A549 (cell line): Measurements from ENCODE around the gene SIM2. TPM values are rescaled to one million over a fixed set of nuclear protein-coding genes. Genes with fewer than 3 reads are reported as not detected.
A peak's percentile ranks its signal among the peaks of the same experiment; 100 is the strongest.

Experiments
- ATAC-seq, 2 experiments: fragments of 200-7000 bp in 1 of 2; fragments of >200 bp in 1 of 2; cut with Nextera tagmentation in 1 of 2; cut with Tn5 transposase in 1 of 2; 3 replicates each; pipeline versions ENCODE4 v1.8.0 to v1.9.1; 2018 to 2020; ENCODE audit warnings: mild to moderate bottlenecking in 1 of 2, moderate library complexity in 1 of 2
- CTCF ChIA-PET: fragments of 300-600 bp; sonication (Branson Sonifier 250); formaldehyde crosslinking; extraction: SDS; loops from one replicate; lab custom pipeline; 2021; ENCODE audit warnings: antibody characterized with exemption, inconsistent platforms; lab: Yijun Ruan, JAX
- POLR2A ChIA-PET: fragments of 350-600 bp; formaldehyde crosslinking; extraction: SDS; loops from one replicate; lab custom pipeline; 2021; ENCODE audit warnings: antibody characterized with exemption, inconsistent platforms; lab: Yijun Ruan, JAX
- DNase-seq, 2 experiments: peaks; one replicate each; pipeline versions ENCODE4 v3.0.0 to v3.0.0-alpha.2; 2011 to 2016; ENCODE audit warnings: low read depth in 1 of 2, low spot score in 1 of 2
- FAIRE-seq: peaks from 2 replicates; lab custom pipeline; 2011; peaks lifted over from hg19 to GRCh38; lab: Jason Lieb, UNC
- H3K27ac ChIP-seq, 2 experiments: fragments of >200 bp; sonication (Bioruptor Twin); formaldehyde crosslinking; 3 replicates each; pipeline ENCODE4 v1.5.1; 2016 to 2017
- H3K4me1 ChIP-seq: fragments of >200 bp; sonication (Bioruptor Twin); formaldehyde crosslinking; 3 replicates; pipeline ENCODE4 v1.6.1; 2016
- H3K4me2 ChIP-seq: fragments of >200 bp; sonication (Bioruptor Twin); formaldehyde crosslinking; 3 replicates; pipeline ENCODE4 v1.6.1; 2016
- H3K4me3 ChIP-seq: fragments of >200 bp; sonication (Bioruptor Twin); formaldehyde crosslinking; 3 replicates; pipeline ENCODE4 v1.5.1; 2016
- H3K9me3 ChIP-seq: fragments of >200 bp; sonication (Bioruptor Twin); formaldehyde crosslinking; 3 replicates; pipeline ENCODE4 v1.6.1; 2016
- CBX8 ChIP-seq: fragments of 200-600 bp; sonication (generic); IDR thresholded peaks from 2 replicates; pipeline ENCODE4 v1.6.1; 2016
- CEBPB ChIP-seq, 2 experiments: fragments of >200 bp in 1 of 2; sonication (Bioruptor Twin) in 1 of 2; formaldehyde crosslinking in 1 of 2; IDR thresholded peaks; 2 replicates each; pipeline ENCODE4 v1.6.1; 2012 to 2016
- CHD2 ChIP-seq: fragments of 150-350 bp; IDR thresholded peaks from 2 replicates; pipeline ENCODE4 v1.6.1; 2014; ENCODE audit warnings: low read length; ENCODE audit not compliant: partially characterized antibody
- CHD4 ChIP-seq: fragments of 200-600 bp; sonication (generic); IDR thresholded peaks from 2 replicates; pipeline ENCODE4 v1.6.1; 2016; ENCODE audit warnings: antibody characterized with exemption, mild to moderate bottlenecking, borderline replicate concordance
- EHMT2 ChIP-seq: fragments of 200-600 bp; sonication (generic); IDR thresholded peaks from 2 replicates; pipeline ENCODE4 v1.6.1; 2016; ENCODE audit warnings: antibody characterized with exemption, low read depth, mild to moderate bottlenecking, moderate library complexity
- EP300 ChIP-seq, 2 experiments: fragments of >200 bp; sonication (Bioruptor Twin); formaldehyde crosslinking; IDR thresholded peaks; 2 replicates in 1 of 2; 3 replicates in 1 of 2; pipeline ENCODE4 v1.6.1; 2016 to 2017
- FOSL2 ChIP-seq, 2 experiments: fragments of 450-650 bp in 1 of 2; fragments of >200 bp in 1 of 2; sonication (Bioruptor Twin) in 1 of 2; formaldehyde crosslinking; IDR thresholded peaks; 2 replicates each; pipeline versions ENCODE4 v1.5.0 to v1.6.1; 2016 to 2020; ENCODE audit warnings: mild to moderate bottlenecking in 1 of 2, moderate library complexity in 1 of 2
- HEYL ChIP-seq: fragments of 250-450 bp; sonication (Bioruptor Pico); IDR thresholded peaks from 2 replicates; pipeline ENCODE4 v1.8.0; 2021; ENCODE audit warnings: mild to moderate bottlenecking, moderate library complexity
- HOXB5 ChIP-seq: fragments of 250-450 bp; sonication (Bioruptor Pico); IDR thresholded peaks from 2 replicates; pipeline ENCODE4 v1.5.0; 2020; ENCODE audit warnings: mild to moderate bottlenecking, moderate library complexity
- JUNB ChIP-seq: fragments of >200 bp; sonication (Bioruptor Twin); formaldehyde crosslinking; IDR thresholded peaks from 2 replicates; pipeline ENCODE4 v1.6.1; 2016
- MYC ChIP-seq: IDR thresholded peaks from 2 replicates; pipeline ENCODE4 v1.6.1; 2012; ENCODE audit warnings: mild to moderate bottlenecking, inconsistent platforms, low read length, improper control_type of control experiment, borderline replicate concordance
- NFE2L2 ChIP-seq: fragments of 150-350 bp; conservative IDR thresholded peaks from 2 replicates; pipeline ENCODE4 v1.6.1; 2014; ENCODE audit warnings: low read length
- PHF8 ChIP-seq: fragments of 200-600 bp; sonication (generic); IDR thresholded peaks from 2 replicates; pipeline ENCODE4 v1.6.1; 2016; ENCODE audit warnings: low read depth, mild to moderate bottlenecking, antibody characterized with exemption, moderate library complexity, borderline replicate concordance
- POLR2AphosphoS2 ChIP-seq: conservative IDR thresholded peaks from 2 replicates; pipeline ENCODE4 v1.6.1; 2012; ENCODE audit warnings: low read length, improper control_type of control experiment, inconsistent platforms
- RCOR1 ChIP-seq: fragments of 150-350 bp; IDR thresholded peaks from 2 replicates; pipeline ENCODE4 v1.6.1; 2014; ENCODE audit warnings: antibody characterized with exemption, low read length, low read depth
- RNF2 ChIP-seq: fragments of 200-600 bp; sonication (generic); IDR thresholded peaks from 2 replicates; pipeline ENCODE4 v1.6.1; 2016; ENCODE audit warnings: low read depth, mild to moderate bottlenecking, antibody characterized with exemption, moderate library complexity, borderline replicate concordance
- SMC3 ChIP-seq: fragments of >200 bp; sonication (Bioruptor Twin); formaldehyde crosslinking; IDR thresholded peaks from 3 replicates; pipeline ENCODE4 v1.6.1; 2018; ENCODE audit warnings: inconsistent platforms
- TFCP2L1 ChIP-seq: fragments of 250-450 bp; sonication (Bioruptor Pico); IDR thresholded peaks from 2 replicates; pipeline ENCODE4 v1.5.0; 2021; ENCODE audit warnings: mild to moderate bottlenecking
- TP53 ChIP-seq: fragments of 250-450 bp; sonication (Bioruptor Pico); IDR thresholded peaks from 2 replicates; pipeline ENCODE4 v1.5.0; 2021; ENCODE audit warnings: mild to moderate bottlenecking, moderate library complexity
- ZC3H11A ChIP-seq: fragments of 450-650 bp; IDR thresholded peaks from 2 replicates; pipeline ENCODE4 v1.6.1; 2014; ENCODE audit warnings: antibody characterized with exemption, mild to moderate bottlenecking
- ZNF302 ChIP-seq: fragments of 250-450 bp; sonication (Bioruptor Pico); IDR thresholded peaks from 2 replicates; pipeline ENCODE4 v1.9.0; 2021; ENCODE audit warnings: inconsistent platforms, mild to moderate bottlenecking, moderate library complexity
- ZSCAN20 ChIP-seq: fragments of 250-450 bp; sonication (Bioruptor Pico); IDR thresholded peaks from 2 replicates; pipeline ENCODE4 v1.8.0; 2022; ENCODE audit warnings: mild to moderate bottlenecking, moderate library complexity
- WGBS: methylation state at CpG from one replicate; pipeline ENCODE4 v1.1.6; 2017; ENCODE audit errors: missing lambda C conversion rate; 5-methylcytosine and 5-hydroxymethylcytosine counted together
- polyA plus RNA-seq, 4 experiments: library from polyadenylated mRNA; depleted of rRNA in 3 of 4; stranded (reverse); fragments of >200 nt; fragmentation: RNase III in 1 of 4; extraction: RNeasy Plus Mini Kit Qiagen cat#74134 plus additional on column Dnase treatment in 1 of 4; gene quantifications; 2 replicates in 3 of 4; 3 replicates in 1 of 4; pipeline ENCODE4 v1.2.3, GENCODE V29; 2011 to 2017
- TF ChIP-seq, protein P1 (sequence below): fragments of >200 bp; sonication (Bioruptor Twin); formaldehyde crosslinking; IDR thresholded peaks from 3 replicates; pipeline ENCODE4 v1.5.1; 2016
- TF ChIP-seq, protein P2 (sequence below): fragments of 250-450 bp; sonication (Bioruptor Pico); IDR thresholded peaks from 2 replicates; pipeline ENCODE4 v1.5.0; 2021; ENCODE audit warnings: mild to moderate bottlenecking, moderate library complexity, borderline replicate concordance
- TF ChIP-seq, protein P3 (sequence below): IDR thresholded peaks from 2 replicates; pipeline ENCODE4 v1.6.1; 2012; ENCODE audit warnings: low read depth, borderline replicate concordance

Gene SIM2
- polyA plus RNA-seq, 2 of the 4 experiments (the other 2 are of a cell fraction): 12.6 to 13.4 TPM

DNA sequence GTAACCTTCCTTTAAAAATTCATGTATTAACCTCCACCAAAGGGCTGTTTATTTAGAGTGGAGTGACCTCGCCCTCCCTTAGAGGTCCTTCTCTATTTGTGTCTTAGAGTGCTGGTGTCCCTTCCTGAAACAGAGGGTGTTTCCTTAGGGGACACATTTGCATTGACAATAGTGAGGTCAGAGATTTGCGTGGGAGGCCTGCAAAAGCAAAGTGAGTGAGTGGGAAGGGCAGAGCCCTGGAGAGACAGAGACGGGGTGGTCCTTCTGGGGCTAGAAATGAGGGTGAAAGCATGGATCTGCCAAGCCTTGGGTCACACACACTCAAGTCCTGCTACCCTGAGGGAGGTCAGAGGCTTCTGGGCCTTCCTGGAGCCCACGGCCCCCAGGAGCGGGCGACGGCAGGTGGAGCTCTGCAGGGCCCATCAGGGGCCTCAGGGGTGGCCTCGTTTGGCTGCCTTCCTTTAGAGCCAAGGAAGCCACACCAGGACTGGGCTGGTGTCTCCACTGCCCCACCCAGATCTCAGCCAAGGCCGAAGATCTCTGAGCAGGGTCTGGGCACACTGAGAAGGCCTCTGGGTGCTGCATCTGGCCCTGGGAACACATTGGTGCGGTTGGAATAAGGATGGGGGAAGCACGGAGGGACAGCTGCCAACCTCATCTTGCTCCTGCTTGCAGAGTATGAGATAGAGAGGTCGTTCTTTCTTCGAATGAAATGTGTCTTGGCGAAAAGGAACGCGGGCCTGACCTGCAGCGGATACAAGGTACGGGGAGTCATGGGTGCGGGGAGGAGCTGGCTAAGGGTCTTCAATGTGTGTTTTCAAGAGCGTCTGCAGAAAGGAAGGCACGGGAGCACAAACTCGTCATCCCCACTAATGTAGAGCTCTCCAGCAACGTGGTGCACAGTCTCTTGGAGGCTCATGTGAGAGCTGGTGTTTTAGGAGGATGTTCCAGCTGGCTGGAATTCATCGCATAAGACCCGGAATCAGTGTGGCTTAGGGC, 23.8 kb downstream of the SIM2 start:
- POLR2A ChIA-PET: no interaction called here
- DNase-seq (no peak), FAIRE-seq (no peak), ATAC-seq (0 out of 6 replicates have a peak, but pooled peaks of 1 of the 2 experiments have one; percentile 15)
- no peaks in the 10 kb centered on the region for H3K4me1 ChIP-seq
- H3K9me3 ChIP-seq: no peaks in the 10 kb centered on the region
- CTCF ChIA-PET: interaction anchor here (0.6 to 1.3 kb wide), 2 partner anchors 8 to 14 kb away, joined by 3 to 4 read pairs; no protein-coding TSS in a partner anchor
- no peak overlapping the region for H3K4me3 ChIP-seq
- WGBS: 90% methylated on average over 19 of the region's 25 CpGs
- TF ChIP-seq, protein P1, sequence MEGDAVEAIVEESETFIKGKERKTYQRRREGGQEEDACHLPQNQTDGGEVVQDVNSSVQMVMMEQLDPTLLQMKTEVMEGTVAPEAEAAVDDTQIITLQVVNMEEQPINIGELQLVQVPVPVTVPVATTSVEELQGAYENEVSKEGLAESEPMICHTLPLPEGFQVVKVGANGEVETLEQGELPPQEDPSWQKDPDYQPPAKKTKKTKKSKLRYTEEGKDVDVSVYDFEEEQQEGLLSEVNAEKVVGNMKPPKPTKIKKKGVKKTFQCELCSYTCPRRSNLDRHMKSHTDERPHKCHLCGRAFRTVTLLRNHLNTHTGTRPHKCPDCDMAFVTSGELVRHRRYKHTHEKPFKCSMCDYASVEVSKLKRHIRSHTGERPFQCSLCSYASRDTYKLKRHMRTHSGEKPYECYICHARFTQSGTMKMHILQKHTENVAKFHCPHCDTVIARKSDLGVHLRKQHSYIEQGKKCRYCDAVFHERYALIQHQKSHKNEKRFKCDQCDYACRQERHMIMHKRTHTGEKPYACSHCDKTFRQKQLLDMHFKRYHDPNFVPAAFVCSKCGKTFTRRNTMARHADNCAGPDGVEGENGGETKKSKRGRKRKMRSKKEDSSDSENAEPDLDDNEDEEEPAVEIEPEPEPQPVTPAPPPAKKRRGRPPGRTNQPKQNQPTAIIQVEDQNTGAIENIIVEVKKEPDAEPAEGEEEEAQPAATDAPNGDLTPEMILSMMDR: no peak
- no peak for TF ChIP-seq POLR2AphosphoS2
- no peak for TF ChIP-seq EHMT2
- no peak for TF ChIP-seq CHD4
- TF ChIP-seq JUNB: no peak
- TF ChIP-seq HEYL (CRISPR knock-in tag): no peak
- no peak for TF ChIP-seq RCOR1
- no peak for TF ChIP-seq SMC3
- TF ChIP-seq, protein P2, sequence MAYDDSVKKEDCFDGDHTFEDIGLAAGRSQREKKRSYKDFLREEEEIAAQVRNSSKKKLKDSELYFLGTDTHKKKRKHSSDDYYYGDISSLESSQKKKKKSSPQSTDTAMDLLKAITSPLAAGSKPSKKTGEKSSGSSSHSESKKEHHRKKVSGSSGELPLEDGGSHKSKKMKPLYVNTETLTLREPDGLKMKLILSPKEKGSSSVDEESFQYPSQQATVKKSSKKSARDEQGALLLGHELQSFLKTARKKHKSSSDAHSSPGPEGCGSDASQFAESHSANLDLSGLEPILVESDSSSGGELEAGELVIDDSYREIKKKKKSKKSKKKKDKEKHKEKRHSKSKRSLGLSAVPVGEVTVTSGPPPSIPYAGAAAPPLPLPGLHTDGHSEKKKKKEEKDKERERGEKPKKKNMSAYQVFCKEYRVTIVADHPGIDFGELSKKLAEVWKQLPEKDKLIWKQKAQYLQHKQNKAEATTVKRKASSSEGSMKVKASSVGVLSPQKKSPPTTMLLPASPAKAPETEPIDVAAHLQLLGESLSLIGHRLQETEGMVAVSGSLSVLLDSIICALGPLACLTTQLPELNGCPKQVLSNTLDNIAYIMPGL (CRISPR knock-in tag): no peak
- no peak for TF ChIP-seq TFCP2L1 (CRISPR knock-in tag)
- TF ChIP-seq ZNF302 (CRISPR knock-in tag): no peak
- TF ChIP-seq CBX8: no peak
- TF ChIP-seq CHD2: no peak
- no peak overlapping the region for H3K27ac ChIP-seq
- H3K4me2 ChIP-seq: no peak overlapping the region

DNA sequence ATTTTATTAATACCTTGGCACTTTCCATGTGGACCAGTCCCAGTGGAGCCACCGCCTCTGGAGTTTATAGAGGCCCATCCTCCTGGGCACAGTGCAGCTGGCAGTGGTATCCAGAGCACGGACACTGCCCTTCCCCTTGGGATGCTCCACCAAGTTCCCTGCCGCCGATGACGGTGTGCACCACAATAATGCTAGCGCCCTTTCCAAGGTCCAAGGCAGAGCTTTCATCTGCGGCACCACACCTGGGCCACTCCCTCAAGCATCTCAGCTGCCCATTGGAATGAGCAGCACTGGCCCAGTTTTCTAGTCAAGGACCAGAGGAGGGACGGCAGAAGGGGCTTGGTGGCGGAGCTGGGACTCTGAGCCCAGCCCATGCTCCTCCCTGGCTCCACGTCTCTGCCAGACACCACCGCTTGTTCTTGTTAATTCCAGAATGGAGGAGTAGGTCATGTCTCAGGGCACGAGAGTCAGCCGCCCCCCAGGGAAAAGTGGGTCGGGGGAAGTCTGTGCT, 24.5 kb downstream of the SIM2 start:
- ATAC-seq: no peak
- 91% methylated on average over 11 of the region's 14 CpGs for WGBS
- Histone ChIP-seq H3K4me2 (no peak overlapping the region), H3K4me1 (no peaks in the 10 kb centered on the region), H3K9me3 (no peaks in the 10 kb centered on the region), H3K27ac (no peak overlapping the region), H3K4me3 (no peak overlapping the region)
- no peak for FAIRE-seq
- TF ChIP-seq NFE2L2 (no peak), PHF8 (no peak), MYC (no peak), EP300 (IDR thresholded peaks at IDR 0.05) (no peak), ZSCAN20 (CRISPR knock-in tag) (no peak), RNF2 (no peak), FOSL2 (IDR thresholded peaks at IDR 0.05) (no peak), FOSL2 (CRISPR knock-in tag; IDR thresholded peaks at IDR 0.05) (no peak), TP53 (CRISPR knock-in tag) (no peak), SMC3 (no peak), ZC3H11A (no peak), HOXB5 (CRISPR knock-in tag) (no peak), CEBPB (IDR thresholded peaks at IDR 0.05) (no peak)
- TF ChIP-seq, protein P3, sequence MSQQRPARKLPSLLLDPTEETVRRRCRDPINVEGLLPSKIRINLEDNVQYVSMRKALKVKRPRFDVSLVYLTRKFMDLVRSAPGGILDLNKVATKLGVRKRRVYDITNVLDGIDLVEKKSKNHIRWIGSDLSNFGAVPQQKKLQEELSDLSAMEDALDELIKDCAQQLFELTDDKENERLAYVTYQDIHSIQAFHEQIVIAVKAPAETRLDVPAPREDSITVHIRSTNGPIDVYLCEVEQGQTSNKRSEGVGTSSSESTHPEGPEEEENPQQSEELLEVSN: no peak
- POLR2A ChIA-PET: no interaction called here
- DNase-seq: no peak
- CTCF ChIA-PET: interaction anchor here (0.6 kb wide), 1 partner anchor 15 kb away, joined by 3 read pairs; no protein-coding TSS in a partner anchor
